UCSD-AML1 (cell line): ENCODE data around the gene CD248.
A peak's percentile ranks its signal among the peaks of the same experiment; 100 is the strongest.
"Not testable (repeated sequence)": the region's sequence is repeated elsewhere in the genome, so short reads cannot be mapped to it uniquely, and the experiment has no call there.

Experiments
- DNase-seq: peaks from one replicate; lab custom pipeline; 2025; ENCODE audit not compliant: unreplicated experiment; lab: John Stamatoyannopoulos, UW

The CD248 gene

GRCh38 chr11:66329165-66329673, 12.4 kb upstream of the CD248 start:
- DNase-seq: no peak

DNA sequence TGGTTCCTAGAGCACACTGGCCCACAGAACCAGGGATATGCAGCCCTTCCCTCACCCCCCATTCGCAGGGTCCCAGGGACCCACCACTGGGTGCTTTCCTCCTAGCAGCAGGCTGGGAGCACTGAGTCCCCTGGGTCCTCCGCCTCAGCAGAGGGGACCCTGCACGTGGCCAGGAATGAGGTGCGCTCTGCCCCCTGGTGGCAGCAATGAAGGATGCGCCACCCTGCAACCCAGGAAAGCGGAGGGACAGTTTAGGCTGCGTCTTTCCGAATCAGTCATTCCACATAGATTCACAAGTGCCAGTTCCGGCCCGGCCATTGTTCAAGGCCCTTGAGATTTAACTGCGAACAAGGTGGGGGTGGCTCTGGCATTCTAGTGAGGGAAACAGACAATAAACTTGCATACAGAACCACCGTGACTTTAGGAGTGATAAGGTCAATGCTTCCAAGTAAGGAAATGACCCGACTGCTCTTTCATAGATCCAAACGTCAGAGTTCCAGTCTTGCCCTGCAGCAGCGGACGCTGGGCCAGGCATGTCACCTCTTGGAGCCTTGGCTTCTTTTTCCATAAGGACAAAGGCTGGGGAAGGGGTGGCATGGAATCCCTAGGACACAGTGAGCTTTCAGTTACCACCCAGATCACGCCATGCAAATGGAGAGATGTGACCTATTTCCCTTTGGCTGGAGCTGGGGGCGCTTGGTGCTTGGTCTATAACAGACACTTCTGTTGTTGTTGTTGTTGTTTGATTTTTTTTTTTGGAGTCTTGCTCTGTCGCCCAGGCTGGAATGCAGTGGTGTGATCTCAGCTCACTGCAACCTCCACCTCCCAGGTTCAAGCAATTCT, 11.7 kb upstream of the CD248 start:
- peak; percentile 84 for DNase-seq

DNA sequence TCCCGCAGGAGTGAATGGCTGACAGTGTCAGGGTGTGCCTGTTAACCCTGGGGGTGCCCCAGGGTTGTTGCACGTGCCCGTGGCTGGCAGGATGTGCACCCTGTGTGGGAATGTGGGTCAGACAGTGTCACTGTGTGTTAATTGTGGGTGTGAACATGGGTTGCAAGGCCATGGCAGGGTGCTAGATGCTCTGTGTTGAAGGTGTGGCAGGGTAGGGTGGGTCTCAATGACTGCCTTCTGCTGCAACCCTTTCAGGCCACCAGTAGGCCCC, 11.1 kb upstream of the CD248 start:
- no peak for DNase-seq

DNA sequence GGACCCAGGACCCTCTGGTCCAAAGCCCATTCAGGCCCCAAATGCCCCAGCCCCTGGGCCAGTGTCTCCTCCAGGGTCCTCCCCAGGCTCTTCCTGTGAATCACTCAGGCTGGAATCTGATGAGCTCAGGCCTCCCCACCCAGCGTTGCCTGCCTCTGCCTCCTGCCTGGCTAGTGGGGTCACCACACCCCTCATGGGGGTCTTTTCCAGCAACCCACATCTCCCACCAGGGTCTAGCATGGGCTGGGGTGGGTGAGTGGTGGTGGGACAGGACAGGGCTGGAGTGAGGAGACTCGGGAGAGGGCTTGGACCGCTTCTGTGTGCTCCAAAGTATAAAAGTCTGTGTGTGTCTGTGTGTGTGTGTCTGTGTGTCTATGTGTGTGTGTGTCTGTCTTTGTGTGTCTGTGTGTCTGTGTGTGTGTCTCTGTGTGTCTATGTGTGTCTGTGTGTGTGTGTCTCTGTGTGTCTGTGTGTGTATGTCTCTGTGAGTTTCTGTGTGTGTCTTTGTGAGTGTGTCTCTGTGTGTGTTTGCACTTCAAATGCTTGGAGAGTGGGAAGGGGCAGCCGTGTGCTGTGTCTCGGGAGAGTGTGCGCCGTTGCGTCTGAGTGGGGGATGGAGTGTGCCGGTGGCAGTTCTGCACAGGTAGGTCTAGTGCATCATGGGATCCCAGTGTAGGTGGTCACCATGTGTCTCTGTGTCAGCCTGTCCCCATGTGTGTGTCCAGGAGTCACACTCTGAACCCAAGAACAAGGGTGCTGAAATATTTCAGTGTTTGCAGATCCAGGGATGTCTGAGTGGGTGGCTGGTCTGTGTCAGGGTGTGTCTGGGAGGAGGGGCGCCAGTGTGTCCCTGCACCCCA, 10.6 kb upstream of the CD248 start:
- DNase-seq: no peak

DNA sequence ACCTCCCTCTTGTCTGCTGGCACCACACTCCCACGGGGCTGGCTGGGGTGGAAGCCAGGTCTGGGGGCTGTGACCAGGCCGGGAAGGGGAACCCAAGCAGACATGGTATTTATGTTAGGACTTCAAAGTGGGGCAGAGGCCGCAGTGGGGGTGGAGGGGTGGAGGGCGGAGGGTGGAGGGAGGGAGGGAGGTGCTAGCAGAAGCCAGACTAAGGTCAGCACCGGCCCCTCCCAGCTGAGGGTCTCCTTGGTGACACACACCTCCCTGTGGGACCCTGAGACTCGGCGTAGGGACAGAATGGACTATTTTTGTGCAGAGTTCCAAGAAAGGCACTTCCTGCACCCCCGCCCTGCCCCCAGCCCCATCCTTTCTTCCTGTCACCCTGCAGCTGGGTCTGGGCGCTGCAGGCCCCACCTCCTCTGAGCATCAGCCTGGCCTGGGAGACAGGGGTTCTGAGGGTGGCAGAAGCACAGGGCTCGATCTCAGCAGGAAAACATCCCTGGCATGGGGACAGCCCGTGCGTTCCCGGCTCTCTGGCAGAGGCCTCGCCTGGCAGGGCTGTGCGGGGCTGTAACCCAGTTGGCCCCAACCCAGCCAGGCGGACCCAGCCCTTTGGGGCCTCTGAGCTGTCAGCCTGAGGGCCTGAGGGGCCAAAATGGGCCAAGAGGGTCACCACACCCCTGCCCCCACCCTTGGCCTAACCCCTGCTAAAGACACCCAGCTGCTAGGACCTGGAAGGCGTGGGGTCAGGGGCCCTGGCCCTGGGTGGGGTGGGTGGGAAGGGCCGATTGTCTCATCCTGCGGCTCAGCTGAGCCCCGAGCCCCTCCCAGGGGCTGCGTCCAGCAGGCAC, 9.6 kb upstream of the CD248 start:
- peak; percentile 83 for DNase-seq

DNA sequence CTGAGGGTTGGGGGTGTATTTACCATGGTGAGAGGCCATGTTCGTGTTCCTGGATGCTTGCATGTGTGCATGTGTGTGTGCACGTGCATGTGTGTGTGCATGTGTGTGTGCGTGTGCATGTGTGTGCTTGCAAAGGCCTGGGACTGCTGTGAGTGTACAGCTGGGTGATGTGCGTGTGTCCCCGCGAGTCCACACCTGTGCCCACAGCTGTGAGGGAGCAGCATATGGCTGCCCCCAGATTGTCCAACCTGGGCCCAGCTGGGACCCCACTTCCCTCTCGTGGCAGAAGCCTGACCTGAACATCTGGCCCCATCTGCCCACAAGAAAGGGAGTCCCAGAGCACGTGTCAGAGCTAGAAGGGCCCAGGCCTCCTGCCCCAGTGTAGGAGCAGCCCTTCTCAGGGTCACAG, 8.4 kb upstream of the CD248 start:
- DNase-seq: peak; percentile 50

DNA sequence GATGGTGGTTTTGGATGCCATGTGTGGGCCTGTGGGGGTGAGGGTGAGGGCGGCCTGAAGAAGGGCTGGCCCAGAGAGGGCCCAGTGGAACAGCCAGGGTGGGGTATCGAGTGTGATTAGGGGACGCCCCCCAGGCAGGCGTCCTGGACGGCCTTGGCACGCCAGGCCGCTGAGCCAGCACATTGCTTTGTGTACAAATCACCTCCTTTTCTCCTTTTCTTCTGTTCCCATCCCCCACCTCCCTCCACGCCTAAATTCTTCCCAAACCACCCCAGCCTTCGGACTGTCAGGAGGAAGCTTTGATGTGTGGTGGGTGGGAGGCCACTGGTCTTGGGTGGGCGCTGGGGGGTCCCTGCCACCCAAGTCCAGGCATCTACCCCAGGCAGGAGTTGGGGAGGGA, 7.8 kb upstream of the CD248 start:
- DNase-seq: no peak

GRCh38 chr11:66323684-66324083, 6.8 kb upstream of the CD248 start:
- DNase-seq: no peak

DNA sequence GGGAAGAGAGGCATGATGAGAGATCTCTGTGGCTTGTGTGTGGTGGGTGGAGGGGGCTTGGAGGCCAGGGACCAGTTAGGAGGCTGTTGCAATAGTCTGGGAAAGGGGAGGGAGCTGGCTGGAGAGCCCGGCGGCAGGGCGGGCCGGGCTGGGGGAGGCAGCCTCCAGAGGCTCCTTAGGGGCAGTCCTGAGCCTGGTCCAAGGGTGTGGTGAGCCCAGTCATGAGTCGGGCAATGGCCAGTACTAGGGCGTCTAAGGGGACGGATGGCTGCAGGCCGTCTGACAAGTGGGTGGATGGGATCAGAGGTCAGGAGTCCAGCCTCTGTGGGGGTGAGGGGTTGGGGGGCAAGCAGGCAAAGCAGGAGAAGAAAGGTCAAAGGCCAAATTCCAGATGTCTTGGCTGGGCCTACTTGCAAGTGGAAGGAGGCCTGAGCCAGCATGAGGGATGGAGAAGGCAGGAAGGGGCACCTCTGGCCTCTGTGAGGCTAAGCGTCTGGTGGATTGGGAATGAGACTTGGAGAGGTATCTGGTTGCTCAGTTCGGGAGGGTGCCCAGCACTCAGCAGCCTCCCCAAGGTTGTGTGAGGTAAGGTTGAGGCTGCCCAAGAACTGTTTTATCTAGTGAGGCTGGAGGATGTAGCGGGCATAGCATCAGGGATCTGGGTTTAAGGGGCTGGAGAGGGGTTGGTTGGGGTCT, 6.0 kb upstream of the CD248 start:
- DNase-seq: no peak

DNA sequence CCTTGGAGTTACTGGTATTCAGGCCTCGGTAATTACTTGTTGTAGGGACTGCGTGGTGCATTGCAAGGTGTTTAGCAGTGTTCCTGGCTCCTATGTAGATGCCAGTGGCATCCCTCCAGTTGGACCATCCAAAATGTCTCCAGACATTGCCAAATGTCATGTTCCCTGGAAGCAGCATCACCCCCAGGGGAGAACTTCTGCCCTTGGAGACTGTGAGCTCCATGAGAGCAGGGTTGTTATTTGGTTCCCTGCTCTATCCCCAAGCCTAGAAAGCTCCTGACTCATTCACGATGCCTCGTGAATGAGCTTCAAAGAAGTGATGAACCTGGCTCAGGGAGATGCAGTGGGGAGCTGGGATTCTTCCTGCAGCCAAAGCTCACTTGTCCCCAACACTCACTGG, 4.8 kb upstream of the CD248 start:
- no peak for DNase-seq

DNA sequence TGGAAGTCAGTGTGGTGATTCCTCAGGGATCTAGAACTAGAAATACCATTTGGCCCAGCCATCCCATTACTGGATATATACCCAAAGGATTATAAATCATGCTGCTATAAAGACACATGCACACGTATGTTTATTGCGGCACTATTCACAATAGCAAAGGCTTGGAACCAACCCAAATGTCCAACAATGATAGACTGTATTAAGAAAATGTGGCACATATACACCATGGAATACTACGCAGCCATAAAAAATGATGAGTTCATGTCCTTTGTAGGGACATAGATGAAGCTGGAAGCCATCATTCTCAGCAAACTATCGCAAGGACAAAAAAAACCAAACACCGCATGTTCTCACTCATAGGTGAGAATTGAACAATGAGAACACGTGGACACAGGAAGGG, 3.9 kb upstream of the CD248 start:
- DNase-seq: not testable (repeated sequence)

DNA sequence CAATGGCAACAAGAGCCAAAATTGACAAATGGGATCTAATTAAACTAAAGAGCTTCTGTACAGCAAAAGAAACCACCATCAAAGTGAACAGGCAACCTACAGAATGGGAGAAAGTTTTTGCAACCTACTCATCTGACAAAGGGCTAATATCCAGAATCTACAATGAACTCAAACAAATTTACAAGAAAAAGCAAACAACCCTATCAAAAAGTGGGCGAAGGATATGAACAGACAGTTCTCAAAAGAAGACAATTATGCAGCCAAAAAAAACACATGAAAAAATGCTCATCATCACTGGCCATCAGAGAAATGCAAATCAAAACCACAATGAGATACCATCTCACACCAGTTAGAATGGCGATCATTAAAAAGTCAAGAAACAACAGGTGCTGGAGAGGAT, 3.4 kb upstream of the CD248 start:
- not testable (repeated sequence) for DNase-seq

DNA sequence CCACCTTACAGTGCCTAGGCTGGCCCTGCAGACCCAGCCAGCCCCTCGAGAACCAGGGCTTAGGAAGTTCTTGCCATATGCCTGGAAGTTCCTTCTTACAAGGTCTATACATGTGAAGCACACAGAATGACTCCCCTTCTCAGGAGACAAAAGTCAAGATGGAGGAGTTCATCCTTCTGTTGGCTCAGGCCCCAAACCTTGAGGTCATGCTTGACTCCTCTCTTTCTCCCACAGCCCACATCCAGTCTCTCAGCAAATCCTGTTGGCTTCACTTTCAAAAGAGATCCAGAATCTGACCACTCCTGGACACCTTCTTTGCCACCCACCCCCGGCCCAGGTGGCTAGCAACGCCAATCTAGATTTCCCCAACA, 1.7 kb upstream of the CD248 start:
- no peak for DNase-seq

DNA sequence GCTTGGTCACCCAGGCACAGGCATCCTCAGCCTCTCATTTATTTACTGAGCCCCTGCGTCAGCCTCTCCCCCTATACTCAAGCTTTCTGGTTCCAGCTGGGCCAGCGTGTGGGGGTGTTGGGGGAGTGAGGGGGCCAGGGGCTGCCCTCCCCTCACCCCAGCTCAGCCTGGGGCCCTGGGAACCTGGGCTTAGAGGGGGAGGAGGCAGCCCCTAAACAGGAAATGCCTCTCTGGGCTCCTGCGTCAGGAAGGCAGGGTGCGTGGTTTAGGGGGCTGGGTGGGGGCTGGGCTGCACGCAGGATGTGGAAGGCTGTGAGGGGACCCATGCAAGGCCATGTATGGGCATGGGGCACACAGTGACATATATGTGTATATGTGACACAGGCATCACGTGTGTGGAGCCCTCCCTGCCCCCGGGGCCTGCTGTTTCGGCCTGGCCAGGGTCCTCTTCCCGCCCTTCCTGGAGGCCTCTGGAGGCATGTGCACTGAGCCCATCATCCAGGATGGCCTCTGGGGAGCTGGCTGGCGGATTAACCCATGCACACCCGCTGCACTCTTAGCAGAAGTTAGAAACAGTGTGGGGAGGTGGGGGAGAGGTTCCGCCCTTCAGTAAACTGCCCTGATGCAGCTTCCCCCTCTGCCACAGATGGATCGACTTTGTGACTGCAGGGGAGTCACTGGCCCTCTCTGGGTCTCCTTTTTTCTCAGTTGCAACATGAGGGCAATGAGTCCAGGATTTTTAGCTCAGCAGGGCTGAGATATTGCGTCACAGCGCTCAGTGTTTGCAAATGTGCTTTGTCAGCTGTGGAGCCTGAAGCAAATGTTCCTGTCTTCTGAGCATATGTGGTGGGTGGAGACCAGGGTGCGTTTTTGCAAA, 1.1 kb upstream of the CD248 start:
- peak; percentile 60 for DNase-seq

- no peak for DNase-seq
Measured at GRCh38 chr11:66317322-66317722, 478 bp upstream of the CD248 start.

GRCh38 chr11:66315921-66316811, 678 bp downstream of the CD248 start:
- DNase-seq: no peak

DNA sequence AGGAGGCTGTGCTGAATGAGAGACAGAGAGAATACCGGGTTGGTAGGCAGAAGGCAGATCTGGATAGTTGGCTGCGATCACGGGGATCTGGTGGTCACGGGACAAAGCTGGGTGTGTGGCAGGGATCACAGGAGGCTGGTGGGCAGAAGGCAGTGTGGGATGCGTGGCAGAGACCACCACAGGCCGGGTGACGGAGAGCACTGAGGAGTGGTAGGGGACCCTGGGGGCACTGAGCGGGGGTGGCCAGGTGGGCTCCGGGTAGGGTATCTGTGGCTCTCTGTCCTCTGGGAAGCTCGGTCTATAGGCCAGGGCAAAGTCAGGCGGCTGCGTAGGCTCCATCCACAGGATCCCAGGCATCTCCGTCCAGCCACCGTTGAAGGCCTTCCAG, 1.4 kb downstream of the CD248 start:
- no peak for DNase-seq

- DNase-seq: no peak
Measured at GRCh38 chr11:66314561-66315497, 2.0 kb downstream of the CD248 start.
